Measurements from ENCODE around the gene TMEM131L. TPM values are rescaled to one million over a fixed set of nuclear protein-coding genes. Genes with fewer than 3 reads are reported as not detected.

Gene TMEM131L
- total RNA-seq, 1 donor from 2014 or later = 18.6 TPM

DNA sequence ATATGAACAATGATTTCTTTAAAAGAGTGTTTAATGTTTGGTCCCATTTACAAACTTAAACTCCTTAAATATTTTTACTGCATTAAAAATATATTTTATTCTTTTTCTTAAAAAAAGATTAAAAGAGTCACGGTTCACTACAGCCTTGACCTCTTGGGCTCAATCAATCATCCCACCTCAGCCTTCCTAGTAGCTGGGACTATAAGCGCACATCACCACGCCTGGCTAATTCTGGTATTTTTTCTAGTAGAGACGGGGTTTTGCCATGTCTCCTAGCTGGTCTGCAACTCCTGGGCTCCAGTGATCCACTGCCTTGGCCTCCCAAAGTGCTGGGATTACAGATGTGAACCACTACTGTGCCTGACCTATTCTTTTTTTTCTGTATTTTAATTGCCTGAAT, 113.2 kb downstream of the TMEM131L start:
- Histone ChIP-seq H3K79me2 (ENCODE audit: insufficient read depth, low read length) (no peaks in the 10 kb centered on the region), H3K9ac (ENCODE audit: low read length) (no peak overlapping the region), H3K27me3 (ENCODE audit: insufficient read depth, low read length) (no peaks in the 10 kb centered on the region), H3K9me3 (ENCODE audit: insufficient read depth, low read depth, low read length) (no peaks in the 10 kb centered on the region), H4K20me1 (ENCODE audit: insufficient read depth, low read length) (peaks cover 5% of the 10 kb centered on the region), H3K4me3 (ENCODE audit: insufficient read depth, low read depth, low read length) (no peak overlapping the region), H3K4me2 (ENCODE audit: low read length) (no peak overlapping the region), H3K4me1 (ENCODE audit: insufficient read depth, low read length) (no peaks in the 10 kb centered on the region), H3K27ac (ENCODE audit: low read depth, low read length) (no peak overlapping the region), H3K36me3 (ENCODE audit: insufficient read depth, low read length) (no peaks in the 10 kb centered on the region), H2AFZ (ENCODE audit: low read depth, low read length) (no peak overlapping the region)
- no peak overlapping the region for H3K27ac Mint-ChIP-seq (ENCODE audit: unreplicated experiment)
- H3K9me3 Mint-ChIP-seq (ENCODE audit: unreplicated experiment) = no peaks in the 10 kb centered on the region
- no peak for TF ChIP-seq CTCF (IDR thresholded peaks at IDR 0.05; ENCODE audit: insufficient read depth, low read depth, low read length)
- H3K27me3 Mint-ChIP-seq (ENCODE audit: low read depth, unreplicated experiment) = no peaks in the 10 kb centered on the region
- FAIRE-seq = no peak
- DNase-seq (ENCODE audit: low read depth) = no peak
- H3K4me1 Mint-ChIP-seq (ENCODE audit: low read depth, unreplicated experiment) = no peaks in the 10 kb centered on the region
- H3K4me3 Mint-ChIP-seq (ENCODE audit: unreplicated experiment) = no peak overlapping the region
- H3K36me3 Mint-ChIP-seq (ENCODE audit: low read depth, unreplicated experiment) = no peaks in the 10 kb centered on the region

DNA sequence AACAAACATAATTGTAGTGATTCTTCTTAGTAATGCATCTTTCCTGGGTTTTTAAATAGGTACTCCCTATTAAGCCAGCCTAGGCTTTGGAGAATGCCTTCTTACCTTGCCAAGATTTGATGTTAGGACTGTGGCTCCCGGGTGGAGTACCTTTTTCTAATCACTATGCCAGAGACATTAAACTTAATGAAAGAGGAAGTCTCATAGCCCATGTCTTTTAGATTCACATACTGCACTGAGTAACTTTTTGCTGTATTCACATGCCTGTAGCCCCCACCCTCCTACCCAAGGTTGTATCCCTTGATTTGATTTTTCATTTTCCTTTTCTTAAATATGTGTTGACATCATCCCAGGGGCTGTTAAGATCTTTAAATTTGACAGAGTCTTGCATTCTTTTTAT, 113.7 kb downstream of the TMEM131L start:
- Histone ChIP-seq H3K27ac (ENCODE audit: low read depth, low read length) (no peak overlapping the region), H3K9me3 (ENCODE audit: insufficient read depth, low read depth, low read length) (no peaks in the 10 kb centered on the region), H3K9ac (ENCODE audit: low read length) (no peak overlapping the region), H3K4me2 (ENCODE audit: low read length) (no peak overlapping the region), H2AFZ (ENCODE audit: low read depth, low read length) (no peak overlapping the region), H3K27me3 (ENCODE audit: insufficient read depth, low read length) (no peaks in the 10 kb centered on the region), H4K20me1 (ENCODE audit: insufficient read depth, low read length) (peaks cover 5% of the 10 kb centered on the region), H3K4me3 (ENCODE audit: insufficient read depth, low read depth, low read length) (no peak overlapping the region), H3K79me2 (ENCODE audit: insufficient read depth, low read length) (no peaks in the 10 kb centered on the region), H3K36me3 (ENCODE audit: insufficient read depth, low read length) (no peaks in the 10 kb centered on the region), H3K4me1 (ENCODE audit: insufficient read depth, low read length) (no peaks in the 10 kb centered on the region)
- Mint-ChIP-seq H3K36me3 (ENCODE audit: low read depth, unreplicated experiment) (no peaks in the 10 kb centered on the region), H3K27ac (ENCODE audit: unreplicated experiment) (no peak overlapping the region), H3K9me3 (ENCODE audit: unreplicated experiment) (no peaks in the 10 kb centered on the region), H3K27me3 (ENCODE audit: low read depth, unreplicated experiment) (no peaks in the 10 kb centered on the region), H3K4me1 (ENCODE audit: low read depth, unreplicated experiment) (no peaks in the 10 kb centered on the region), H3K4me3 (ENCODE audit: unreplicated experiment) (no peak overlapping the region)
- FAIRE-seq (no peak), DNase-seq (ENCODE audit: low read depth) (no peak)
- TF ChIP-seq EZH2 (IDR thresholded peaks at IDR 0.05; ENCODE audit: insufficient read depth, low read length) = no peak

DNA sequence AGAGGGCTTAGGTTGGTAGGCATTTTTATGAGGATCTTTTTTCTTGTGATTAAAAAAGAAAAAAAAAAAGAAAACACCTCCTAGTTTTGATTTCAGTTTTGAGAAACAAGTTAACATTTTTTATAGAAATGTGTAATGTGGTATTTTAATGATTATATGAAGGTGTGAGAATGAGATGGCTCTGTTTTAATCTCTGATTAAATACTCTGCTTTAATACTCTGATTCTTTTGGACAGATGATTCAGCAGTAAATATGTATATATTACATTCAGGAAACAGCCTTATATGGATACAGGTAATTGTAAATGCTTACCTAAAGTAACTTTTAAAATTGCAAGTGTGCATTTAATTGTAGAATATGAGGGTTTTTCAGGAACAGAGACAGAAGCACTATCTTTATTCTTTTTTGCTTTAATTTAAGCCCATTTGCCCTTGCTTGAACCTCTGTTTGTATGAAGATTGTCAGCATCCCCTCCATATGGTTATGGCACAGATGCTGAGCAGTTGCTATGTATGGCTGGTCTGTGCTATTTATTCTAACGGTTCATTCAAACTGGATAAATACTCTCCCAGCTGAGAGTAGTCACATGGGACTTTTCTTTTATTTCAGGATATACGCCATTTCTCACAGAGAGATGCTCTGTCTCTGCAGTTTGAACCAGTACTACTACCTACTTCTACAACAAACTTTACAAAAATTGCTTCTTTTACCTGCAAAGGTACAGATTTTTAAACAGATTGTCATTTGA, 117.0 kb downstream of the TMEM131L start:
- no peaks in the 10 kb centered on the region for H3K36me3 Mint-ChIP-seq (ENCODE audit: low read depth, unreplicated experiment)
- Histone ChIP-seq H3K27me3 (ENCODE audit: insufficient read depth, low read length) (no peaks in the 10 kb centered on the region), H3K36me3 (ENCODE audit: insufficient read depth, low read length) (no peaks in the 10 kb centered on the region), H3K9me3 (ENCODE audit: insufficient read depth, low read depth, low read length) (no peaks in the 10 kb centered on the region), H3K27ac (ENCODE audit: low read depth, low read length) (no peak overlapping the region), H3K4me1 (ENCODE audit: insufficient read depth, low read length) (no peaks in the 10 kb centered on the region), H3K4me3 (ENCODE audit: insufficient read depth, low read depth, low read length) (no peak overlapping the region), H3K9ac (ENCODE audit: low read length) (no peak overlapping the region), H2AFZ (ENCODE audit: low read depth, low read length) (no peak overlapping the region), H4K20me1 (ENCODE audit: insufficient read depth, low read length) (no peaks in the 10 kb centered on the region), H3K79me2 (ENCODE audit: insufficient read depth, low read length) (no peaks in the 10 kb centered on the region), H3K4me2 (ENCODE audit: low read length) (no peak overlapping the region)
- no peak overlapping the region for H3K4me3 Mint-ChIP-seq (ENCODE audit: unreplicated experiment)
- no peaks in the 10 kb centered on the region for H3K27me3 Mint-ChIP-seq (ENCODE audit: low read depth, unreplicated experiment)
- H3K4me1 Mint-ChIP-seq (ENCODE audit: low read depth, unreplicated experiment) = peaks cover 5% of the 10 kb centered on the region
- DNase-seq (ENCODE audit: low read depth) (no peak), FAIRE-seq (no peak)
- H3K9me3 Mint-ChIP-seq (ENCODE audit: unreplicated experiment) = no peaks in the 10 kb centered on the region
- H3K27ac Mint-ChIP-seq (ENCODE audit: unreplicated experiment) = no peak overlapping the region
- TF ChIP-seq EZH2 (IDR thresholded peaks at IDR 0.05; ENCODE audit: insufficient read depth, low read length) = no peak
- TF ChIP-seq CTCF (IDR thresholded peaks at IDR 0.05; ENCODE audit: insufficient read depth, low read depth, low read length) = no peak

All from astrocyte (in vitro differentiated cells and primary cell).